Measurements from ENCODE around the gene SLC5A10.
"Not testable (repeated sequence)": the region's sequence is repeated elsewhere in the genome, so short reads cannot be mapped to it uniquely, and the experiment has no call there.

The SLC5A10 gene

GRCh38 chr17:18951941-18952842 lies at the start of gene SLC5A10:
SLC5A10 (plus strand) TSS chr17:18952165; CDS start chr17:18952206, 41 bp downstream.
- no peak for DNase-seq (ENCODE audit: low read depth)

- no peak for DNase-seq (ENCODE audit: low read depth)
Measured at GRCh38 chr17:18904482-18904881, 47.5 kb upstream of the SLC5A10 start.

- no peak for DNase-seq (ENCODE audit: low read depth)
Measured at GRCh38 chr17:18905226-18905625, 46.7 kb upstream of the SLC5A10 start.

GRCh38 chr17:18910326-18910725 lies 41.6 kb upstream of the SLC5A10 start:
- peak; percentile 19 for DNase-seq (ENCODE audit: low read depth)

- DNase-seq (ENCODE audit: low read depth), result no peak
Measured at GRCh38 chr17:18910881-18911280, 41.1 kb upstream of the SLC5A10 start.

GRCh38 chr17:18916816-18917500 lies 35.0 kb upstream of the SLC5A10 start:
- DNase-seq (ENCODE audit: low read depth), result no peak

- DNase-seq (ENCODE audit: low read depth), result peak; percentile 55
Measured at GRCh38 chr17:18917506-18918032, 34.4 kb upstream of the SLC5A10 start.

- DNase-seq (ENCODE audit: low read depth), result no peak
Measured at GRCh38 chr17:18919963-18920362, 32.0 kb upstream of the SLC5A10 start.

GRCh38 chr17:18920911-18921441 lies 31.0 kb upstream of the SLC5A10 start:
- peak; percentile 7 for DNase-seq (ENCODE audit: low read depth)

GRCh38 chr17:18921485-18921884 lies 30.5 kb upstream of the SLC5A10 start:
- no peak for DNase-seq (ENCODE audit: low read depth)

- DNase-seq (ENCODE audit: low read depth), result peak; percentile 47
Measured at GRCh38 chr17:18921912-18922451, 30.0 kb upstream of the SLC5A10 start.

- DNase-seq (ENCODE audit: low read depth), result not testable (repeated sequence)
Measured at GRCh38 chr17:18922596-18922995, 29.4 kb upstream of the SLC5A10 start.

GRCh38 chr17:18925187-18925586 lies 26.8 kb upstream of the SLC5A10 start:
- DNase-seq (ENCODE audit: low read depth), result no peak

GRCh38 chr17:18928628-18929125 lies 23.3 kb upstream of the SLC5A10 start:
- DNase-seq (ENCODE audit: low read depth), result no peak

- no peak for DNase-seq (ENCODE audit: low read depth)
Measured at GRCh38 chr17:18932360-18933055, 19.5 kb upstream of the SLC5A10 start.

- DNase-seq (ENCODE audit: low read depth), result no peak
Measured at GRCh38 chr17:18933102-18934058, 18.6 kb upstream of the SLC5A10 start.

GRCh38 chr17:18937981-18938691 lies 13.8 kb upstream of the SLC5A10 start:
- no peak for DNase-seq (ENCODE audit: low read depth)

- no peak for DNase-seq (ENCODE audit: low read depth)
Measured at GRCh38 chr17:18938692-18939023, 13.3 kb upstream of the SLC5A10 start.

- no peak for DNase-seq (ENCODE audit: low read depth)
Measured at GRCh38 chr17:18944646-18945045, 7.3 kb upstream of the SLC5A10 start.

GRCh38 chr17:18946536-18946935 lies 5.4 kb upstream of the SLC5A10 start:
- DNase-seq (ENCODE audit: low read depth), result peak; percentile 58
